ENCODE data around the gene MRPL38.
"Not testable (repeated sequence)": the region's sequence is repeated elsewhere in the genome, so short reads cannot be mapped to it uniquely, and the experiment has no call there.

The MRPL38 gene

DNA sequence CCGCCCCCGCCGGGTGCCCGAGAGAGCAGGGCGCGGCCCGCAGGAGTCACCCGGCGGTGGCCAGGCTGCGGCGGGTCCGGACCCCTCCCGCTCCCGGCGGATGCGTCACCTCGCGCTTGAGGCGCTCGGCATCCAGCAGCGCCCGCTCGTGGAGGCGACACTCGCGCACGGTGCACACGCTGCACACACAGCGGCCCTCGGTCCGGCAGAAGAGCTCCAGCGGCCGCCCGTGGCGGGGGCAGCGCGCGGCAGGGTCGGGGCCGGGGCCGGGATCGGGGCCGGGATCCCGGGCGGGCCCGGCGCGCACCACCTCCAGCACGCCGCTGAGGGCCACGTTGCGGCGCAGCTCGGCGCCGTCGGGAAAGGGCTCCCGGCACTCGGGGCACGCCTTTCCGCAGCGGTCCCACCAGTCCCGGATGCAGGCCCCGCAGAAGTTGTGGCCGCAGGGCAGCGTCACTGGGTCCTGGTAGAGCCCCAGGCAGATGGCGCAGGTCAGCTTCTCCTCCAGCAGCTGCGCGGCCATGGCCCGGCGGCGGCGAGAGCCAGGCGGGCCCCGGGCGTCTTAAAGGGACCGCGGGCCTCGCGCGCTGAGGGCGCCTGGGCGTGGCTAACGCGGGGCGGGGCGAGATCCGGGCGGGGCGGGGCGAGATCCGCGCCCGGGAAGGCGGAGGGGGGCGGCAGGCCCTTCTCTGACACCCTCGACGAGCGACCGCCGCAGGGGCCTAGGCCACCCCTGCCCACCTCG is 8.1 kb downstream of the MRPL38 start, which contains the start of gene TRIM65:
TRIM65 (minus strand) TSS at position 537 of the 745 bp plus-strand sequence; CDS start at position 523, 14 bp downstream.
- DNase-seq (ENCODE audit: low spot score), result peak; percentile 78

DNA sequence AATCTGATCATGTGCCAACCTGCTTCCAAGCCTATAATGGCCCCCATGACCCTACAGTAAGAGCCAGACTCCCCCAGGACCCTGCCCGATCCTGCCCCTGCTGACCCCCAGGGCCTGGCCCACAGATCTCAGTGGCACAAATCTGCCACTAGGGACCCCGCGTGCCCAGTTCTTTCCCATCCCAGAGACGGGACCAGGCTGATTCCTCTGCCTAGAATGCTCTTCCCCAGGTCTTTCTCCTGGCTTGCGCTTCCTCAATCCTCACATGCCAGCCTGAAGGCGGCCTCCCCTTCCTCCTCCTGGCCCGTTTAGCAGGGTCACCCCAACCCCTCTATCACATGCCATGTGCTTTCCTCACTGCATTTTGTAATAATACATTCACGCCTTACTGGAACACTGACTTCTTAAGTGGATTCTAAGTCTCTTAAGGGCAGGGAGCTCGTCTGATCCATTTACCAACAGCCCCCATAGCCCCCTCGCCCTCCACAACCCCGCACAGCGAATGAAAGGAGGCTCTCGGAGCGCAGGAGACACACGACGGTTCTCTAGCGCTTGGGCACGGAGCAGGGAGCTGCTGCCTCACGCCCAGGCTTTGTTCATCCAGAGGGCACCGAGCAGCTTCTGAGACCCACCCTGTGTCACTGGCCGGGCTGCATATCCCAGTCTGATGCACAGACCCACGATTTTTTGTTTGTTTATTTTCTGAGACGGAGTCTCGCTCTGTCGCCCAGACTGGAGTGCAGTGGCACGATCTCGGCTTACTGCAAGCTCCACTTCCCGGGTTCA is 9.1 kb downstream of the MRPL38 start:
- peak; percentile 35 for DNase-seq (ENCODE audit: low spot score)

DNA sequence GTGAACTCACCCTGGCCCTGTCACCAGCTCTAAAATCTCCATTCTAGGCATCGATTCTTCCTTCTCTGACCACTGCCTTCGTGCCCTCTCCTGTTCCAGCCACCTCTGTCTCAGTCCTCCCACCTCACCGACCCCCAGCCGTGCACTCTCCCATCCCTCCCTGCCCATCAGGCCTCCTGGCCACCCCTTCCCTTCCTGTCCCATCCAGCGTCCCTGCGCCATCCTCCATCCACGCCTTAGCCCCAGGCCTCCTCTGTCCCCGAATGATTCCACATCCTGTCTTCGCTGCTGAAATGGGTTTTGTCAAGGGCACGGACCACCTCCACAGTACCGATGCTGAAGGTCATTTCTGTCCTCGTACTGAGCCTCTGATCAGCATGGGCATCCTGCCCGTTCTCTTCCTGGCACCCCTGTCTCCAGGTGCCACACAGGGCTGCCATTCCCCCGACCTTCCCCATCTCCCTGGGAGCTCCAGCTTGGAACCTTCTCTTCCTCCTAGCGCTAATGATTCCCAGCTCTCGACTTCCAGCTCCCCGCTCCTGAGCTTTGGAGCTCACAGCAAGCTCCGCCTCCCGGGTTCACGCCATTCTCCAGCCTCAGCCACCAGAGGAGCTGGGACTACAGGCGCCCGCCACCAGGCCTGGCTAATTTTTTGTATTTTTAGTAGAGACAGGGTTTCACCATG is 10.5 kb downstream of the MRPL38 start:
- DNase-seq (ENCODE audit: low spot score), result no peak

DNA sequence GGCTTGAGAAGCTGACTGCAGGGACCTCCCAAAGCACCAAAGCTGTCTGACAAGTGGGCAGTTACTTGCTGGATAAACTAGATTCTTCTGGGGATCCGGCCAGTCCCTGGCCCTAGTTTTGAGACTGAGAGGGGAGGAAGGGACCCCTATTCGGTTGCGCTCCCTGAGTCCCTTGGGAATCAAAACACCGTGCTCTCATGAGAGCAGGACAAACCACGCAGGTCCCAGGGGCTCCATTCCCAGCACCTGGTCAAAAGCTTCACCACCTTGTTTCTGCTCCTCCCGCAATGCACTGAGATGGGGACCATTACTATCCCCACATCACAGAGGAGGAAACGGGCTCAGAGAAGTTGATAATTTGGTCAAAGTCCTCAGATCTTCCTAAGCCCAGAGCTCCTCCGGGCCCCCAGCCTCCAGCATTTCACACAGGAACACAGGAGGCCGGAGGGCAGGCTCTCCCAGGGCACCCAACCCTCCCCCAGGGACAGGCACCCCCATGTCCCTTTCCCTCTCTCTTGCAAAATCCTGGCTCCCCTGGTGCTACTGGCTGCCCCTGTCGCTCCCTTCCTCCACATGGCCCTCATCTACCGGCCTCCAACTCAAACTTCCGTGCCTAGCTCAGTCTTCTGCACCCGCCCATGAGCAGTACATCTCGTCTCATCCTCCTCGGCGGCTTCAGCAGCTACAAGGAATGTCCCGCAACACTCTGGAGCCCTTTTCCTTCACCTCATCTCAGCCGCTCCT is 11.2 kb downstream of the MRPL38 start:
- no peak for DNase-seq (ENCODE audit: low spot score)

DNA sequence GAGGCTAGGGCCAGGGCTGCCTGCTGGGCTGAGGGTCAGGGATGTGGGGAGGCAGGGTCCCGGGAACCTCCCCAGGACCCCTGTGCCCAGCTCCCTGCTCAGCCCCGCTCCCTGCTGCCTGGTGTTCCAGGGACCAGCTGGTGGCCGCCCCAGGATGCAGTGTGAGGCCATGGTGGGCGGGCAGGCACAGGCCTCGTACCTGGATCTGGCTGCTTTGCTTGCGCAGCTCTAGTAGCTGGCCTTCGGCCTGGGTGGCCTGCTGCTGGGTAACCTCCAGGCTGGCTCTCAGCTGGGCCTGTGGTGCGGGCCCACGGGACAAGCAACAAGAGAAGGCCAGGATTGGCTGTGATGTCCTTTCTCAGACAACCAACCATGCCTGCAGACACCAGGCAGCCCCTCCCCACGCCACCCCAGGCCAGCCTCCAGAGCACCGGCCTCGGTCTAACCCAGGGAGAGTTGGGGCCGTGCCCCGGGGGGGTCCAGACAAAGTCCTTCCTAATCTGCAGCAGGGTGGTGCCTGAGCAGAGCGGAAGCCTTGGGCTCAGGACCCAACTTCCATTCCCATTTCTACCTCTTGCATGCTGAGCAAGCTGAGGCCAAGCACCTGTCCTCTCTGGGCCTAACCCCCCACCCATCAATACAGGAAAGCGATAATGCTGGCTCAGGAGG is 12.0 kb downstream of the MRPL38 start:
- no peak for DNase-seq (ENCODE audit: low spot score)

DNA sequence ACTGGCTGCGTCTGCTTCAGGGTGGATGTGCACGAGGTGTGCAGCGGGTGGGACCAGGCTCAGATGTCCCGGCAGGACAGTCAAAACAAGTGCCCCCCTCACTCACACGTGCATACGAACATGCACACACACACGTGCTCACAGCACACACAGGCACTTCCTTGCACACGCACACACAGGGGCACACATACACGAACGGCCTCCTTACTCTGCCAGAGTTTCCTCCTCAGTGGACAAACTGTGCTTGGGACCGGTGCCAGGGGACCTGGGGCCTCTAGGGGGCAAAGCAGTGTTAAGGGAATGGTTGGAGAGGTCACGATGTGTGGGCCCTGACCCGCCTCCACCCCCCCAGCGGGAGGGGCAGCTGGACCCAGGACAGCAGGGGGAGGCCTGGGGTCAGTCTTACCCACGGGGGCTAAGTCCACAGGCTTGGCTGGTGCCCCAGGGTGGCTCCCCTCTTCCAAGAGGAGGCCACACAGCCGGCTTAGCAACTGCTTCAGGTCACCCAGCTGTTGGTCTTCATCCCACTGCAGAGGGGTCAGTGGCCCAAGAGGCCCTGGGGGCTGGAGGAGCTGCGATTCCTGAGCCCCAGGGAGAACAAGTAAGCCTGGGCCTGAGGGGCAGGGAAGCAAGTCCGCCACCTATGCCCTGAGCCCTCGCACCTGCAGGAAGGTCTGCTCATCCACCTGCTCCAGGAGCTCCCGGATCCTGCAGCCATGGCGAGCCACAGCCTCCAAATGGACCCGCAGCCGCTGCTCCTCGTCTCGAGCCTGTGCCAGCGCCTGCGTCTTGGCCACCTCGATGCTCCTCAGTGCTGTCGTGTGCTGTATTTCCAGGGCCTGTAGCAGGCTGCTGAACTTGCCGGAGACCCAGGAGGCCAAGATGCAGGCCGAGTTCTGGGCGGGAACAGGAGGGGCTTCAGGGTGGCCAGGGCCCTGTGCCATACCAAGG is 12.8 kb downstream of the MRPL38 start:
- DNase-seq (ENCODE audit: low spot score), result no peak

DNA sequence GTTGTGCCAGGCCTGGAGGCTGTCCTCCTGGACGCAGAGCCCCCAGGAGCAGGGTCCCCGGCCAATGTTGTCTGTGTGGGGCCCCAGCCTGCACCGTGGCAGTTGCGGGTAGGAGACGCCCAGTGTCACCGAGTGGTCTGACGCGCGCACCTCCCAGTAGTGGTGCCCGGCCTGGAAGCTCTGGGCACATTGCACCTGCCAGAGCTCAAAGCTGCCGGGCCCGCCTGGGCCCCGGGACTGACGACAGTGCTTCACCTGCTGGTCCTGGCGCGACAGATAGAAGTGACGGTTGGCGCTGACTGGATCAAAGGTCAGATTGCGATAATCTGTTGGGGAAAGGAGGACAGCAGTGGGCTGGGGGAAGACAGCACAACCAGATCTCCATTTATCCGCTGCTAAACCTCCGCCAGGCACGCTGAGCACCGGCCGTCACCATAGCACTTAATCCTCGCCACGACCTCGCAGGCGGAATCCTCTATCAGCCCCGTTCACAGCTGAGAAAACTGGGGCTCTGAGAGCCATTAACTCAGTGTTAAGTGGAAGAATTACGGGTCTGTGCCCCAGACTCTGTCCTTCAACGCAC is 13.6 kb downstream of the MRPL38 start:
- DNase-seq (ENCODE audit: low spot score), result no peak

DNA sequence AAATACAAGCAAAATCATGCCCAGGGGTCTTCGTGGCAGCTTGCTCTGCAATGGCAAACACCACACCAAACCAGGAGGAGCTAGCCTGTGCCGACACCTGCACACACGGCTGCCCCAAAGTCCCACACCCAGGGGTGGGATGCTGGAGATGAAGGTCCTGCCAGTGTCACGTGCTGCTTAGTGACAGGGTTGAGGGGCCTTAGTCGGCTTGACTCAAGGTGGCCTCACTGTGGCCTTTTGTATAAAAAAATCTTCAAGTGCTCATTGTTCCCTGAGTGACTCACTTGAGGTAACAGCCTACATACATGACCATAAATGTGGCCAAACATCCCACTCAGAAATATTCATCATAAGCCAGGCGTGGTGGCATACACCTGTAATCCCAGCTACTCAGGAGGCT is 15.2 kb downstream of the MRPL38 start:
- DNase-seq (ENCODE audit: low spot score), result no peak

DNA sequence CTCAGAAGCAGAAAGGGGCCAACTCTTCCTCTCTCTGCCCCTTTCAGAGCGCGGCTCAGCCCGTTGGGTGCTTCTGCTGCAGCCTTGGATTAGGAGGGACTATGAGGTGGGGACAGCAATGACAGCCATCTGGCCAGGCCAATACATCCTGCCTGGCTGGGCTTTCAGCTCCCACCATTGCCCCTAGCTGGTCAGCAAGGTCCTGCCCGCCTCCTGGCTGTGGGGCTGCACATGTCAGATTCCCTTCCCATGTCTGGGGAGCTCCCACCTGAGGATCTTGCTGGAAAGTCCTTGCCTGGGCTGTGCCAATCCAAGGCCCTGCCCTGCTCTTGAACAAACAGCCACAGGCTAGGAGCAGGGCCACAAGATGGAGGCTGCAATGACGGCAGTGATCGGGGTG is 16.2 kb downstream of the MRPL38 start:
- DNase-seq (ENCODE audit: low spot score), result no peak

DNA sequence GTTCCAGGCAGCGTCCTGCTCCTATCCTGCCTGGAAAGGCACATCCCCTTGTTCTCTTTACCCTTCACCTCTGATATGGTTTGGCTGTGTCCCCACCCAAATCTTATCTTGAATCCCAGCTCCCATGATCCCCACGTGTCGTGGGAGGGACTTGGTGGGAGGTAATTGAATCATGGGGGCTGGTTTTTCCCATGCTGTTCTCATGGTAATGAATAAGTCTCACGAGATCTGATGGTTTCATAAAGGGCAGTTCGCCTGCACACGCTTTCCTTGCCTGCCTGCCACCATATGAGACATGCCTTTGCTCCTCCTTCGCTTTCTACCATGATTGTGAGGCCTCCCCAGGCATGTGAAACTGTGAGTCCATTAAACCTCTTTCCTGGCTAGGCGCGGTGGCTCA is 18.8 kb downstream of the MRPL38 start:
- DNase-seq (ENCODE audit: low spot score), result not testable (repeated sequence)

DNA sequence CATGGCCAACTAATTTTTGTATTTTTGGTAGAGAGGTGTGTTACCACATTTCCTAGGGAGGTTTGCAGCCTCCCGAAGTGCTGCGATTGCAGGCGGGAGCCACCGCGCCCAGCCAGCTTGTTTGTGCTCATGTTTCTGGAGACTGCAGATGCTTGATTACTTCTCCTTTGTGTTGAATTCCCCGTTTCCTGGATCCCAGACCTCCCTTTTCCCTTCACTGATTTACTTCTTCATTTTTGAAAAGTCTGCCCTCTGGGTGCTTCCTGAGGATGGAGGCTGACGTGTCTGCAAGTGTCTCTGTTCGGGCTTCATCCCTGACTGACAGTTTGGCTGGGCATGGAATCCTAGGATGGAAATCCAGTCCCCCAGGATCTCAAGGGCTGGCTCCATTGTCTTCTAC is 19.3 kb downstream of the MRPL38 start:
- DNase-seq (ENCODE audit: low spot score), result no peak

DNA sequence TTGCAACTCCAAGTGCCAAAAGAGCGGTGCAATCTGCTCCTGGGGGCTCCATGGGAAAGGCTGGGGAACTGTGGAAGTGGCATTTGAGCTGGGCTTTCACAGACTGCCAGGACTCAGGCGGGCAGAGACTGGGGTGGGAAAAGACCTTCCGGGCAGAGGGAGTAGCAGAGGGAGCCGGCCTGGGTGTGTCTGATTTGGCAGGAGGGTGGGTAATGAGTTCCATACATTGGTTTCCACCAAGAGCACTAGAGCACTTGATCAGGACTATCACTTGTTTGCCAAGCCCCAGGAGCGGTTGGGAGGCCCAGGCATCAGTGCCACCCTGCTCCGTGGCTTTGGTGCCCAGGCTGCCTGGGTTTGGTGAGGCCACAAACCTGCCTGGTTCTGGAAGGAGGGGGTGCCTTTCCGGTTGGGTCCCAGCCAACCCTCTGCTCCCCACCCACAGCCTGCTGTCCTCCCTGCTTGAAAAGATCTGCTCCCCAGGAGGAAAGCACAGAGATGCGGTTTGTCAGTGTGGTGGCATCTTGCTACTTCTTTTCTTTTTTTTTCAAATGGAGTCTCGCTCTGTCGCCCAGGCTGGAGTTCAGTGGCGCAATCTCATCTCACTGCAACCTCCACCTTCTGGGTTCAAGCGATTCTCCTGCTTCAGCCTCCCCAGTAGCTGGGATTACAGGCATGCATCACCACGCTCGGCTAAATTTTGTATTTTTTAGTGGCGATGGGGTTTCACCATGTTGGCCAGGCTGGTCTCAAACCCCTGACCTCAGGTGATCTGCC is 22.8 kb downstream of the MRPL38 start:
- DNase-seq (ENCODE audit: low spot score), result no peak

DNA sequence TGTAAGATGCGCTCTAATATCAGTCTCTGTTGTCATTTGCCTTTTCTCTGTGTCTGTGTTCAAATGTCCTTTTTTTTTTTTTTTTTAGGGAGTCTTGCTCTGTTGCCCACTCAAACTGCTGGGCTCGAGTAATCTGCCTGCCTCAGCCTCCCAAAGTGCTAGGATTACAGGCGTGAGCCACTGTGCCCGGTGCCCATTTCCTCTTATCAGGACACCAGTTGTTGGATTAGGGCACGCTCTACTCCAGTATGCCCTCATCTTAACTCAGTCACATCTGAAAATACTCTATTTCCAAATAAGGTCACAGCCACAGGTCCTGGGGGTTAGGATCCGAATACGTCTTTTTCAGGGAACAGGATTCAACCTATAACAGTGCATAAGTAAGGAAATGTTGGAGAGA is 24.4 kb downstream of the MRPL38 start:
- no peak for DNase-seq (ENCODE audit: low spot score)

DNA sequence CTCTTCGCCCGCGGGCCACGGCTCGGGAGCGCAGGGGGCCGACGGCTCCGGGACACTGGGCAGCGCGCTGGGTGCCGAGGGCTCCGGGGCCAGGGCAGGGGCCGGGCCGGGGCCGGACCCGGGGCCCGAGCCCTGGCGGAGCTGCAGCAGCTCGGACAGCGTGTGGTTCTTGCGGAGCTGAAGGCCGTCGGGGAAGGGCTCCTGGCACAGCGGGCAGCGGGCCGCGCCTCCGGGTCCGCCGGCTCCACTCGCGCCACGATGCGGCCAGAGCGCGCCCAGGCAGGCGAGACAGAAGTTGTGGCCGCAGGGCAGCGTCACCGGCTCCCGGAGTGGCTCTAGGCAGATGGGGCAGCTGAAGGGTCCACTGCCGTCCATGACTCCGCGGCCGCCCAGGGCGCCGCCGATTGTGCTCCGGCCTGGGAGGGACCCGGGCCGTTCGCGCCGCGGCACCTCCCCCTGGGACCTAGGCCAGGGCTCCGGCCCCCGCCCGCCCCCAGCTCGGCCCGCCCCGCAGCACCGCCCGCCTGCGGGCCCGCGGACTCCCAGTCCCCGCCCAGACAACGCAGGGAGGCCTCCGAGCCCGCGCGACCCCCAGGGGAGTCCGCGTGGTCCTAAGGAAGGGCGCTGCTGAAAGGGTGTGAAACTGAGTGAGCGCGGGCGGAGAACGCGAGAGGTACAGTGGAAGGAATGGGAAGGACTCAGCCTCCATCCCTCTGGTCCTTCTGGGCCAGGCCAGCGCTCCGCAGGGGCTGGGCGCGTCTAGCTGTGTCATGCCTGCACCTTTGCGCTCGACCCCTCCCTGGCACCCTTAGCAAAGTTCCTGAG is 26.3 kb downstream of the MRPL38 start, which contains the start of gene TRIM47:
TRIM47 (minus strand) TSS at position 408 of the 825 bp plus-strand sequence; CDS start at position 375, 33 bp downstream.
- no peak for DNase-seq (ENCODE audit: low spot score)

DNA sequence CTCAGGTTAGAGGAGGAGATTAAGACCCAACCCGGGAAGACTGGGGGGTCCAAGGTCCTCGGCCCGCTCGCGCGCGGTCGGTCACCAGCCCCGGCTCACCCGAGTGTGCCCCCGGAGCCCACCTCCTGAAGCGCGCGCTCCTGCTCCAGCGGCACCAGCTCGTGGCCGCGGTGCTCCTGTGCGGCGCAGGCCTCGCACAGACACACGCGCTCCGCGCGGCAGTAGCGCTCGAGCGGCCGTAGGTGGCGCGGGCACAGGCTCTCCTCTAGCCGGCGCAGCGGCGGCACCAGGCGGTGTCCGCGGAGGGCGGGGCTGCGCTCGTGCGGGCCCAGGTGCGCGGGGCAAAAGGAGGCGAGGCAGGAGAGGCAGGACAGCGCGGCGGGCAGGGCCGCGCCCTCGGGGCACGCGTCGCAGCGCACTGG is 26.9 kb downstream of the MRPL38 start:
- DNase-seq (ENCODE audit: low spot score), result peak; percentile 70

DNA sequence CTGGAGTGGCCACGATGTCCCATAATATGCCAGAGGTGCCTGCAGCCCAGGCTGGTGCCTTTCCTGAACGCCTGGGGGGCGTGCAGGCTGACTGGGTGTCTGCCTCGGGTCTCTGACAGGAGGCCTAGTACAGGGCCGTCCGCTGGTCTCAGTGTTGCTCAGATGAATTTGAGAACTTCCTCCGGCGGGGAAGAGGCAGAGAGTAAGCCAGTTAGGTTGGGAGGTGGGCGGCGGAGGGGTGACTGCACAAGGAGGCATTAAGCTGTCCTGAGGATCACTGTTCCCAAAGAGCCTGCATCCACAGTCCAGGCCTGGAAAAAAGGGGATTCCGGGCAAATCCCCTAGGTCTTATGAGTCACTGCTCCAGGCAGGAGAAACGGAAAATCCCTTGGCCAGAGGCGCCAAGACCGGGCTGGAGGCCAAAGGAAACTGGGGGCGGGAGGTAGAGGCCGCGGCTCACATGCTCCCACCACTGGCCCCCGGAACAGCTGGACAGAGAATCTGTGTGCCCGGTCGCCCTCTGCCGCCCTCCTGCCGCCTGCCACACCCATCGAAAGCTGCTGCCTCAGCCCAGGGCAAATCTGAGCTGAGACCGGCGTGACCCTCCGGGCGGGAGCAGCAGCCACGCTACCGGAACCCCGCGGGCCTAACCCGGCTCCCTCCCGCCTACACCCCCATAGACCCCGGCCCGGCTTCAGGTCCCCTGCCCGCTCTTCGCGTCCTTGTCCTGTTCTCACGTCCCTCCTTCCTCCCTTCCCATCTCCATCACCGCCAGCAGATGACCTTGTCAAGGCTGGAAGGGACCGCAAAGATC is 27.5 kb downstream of the MRPL38 start:
- peak; percentile 45 for DNase-seq (ENCODE audit: low spot score)

All from NAMALWA (cell line).